Measurements from ENCODE around the gene NALCN.

The NALCN gene

DNA sequence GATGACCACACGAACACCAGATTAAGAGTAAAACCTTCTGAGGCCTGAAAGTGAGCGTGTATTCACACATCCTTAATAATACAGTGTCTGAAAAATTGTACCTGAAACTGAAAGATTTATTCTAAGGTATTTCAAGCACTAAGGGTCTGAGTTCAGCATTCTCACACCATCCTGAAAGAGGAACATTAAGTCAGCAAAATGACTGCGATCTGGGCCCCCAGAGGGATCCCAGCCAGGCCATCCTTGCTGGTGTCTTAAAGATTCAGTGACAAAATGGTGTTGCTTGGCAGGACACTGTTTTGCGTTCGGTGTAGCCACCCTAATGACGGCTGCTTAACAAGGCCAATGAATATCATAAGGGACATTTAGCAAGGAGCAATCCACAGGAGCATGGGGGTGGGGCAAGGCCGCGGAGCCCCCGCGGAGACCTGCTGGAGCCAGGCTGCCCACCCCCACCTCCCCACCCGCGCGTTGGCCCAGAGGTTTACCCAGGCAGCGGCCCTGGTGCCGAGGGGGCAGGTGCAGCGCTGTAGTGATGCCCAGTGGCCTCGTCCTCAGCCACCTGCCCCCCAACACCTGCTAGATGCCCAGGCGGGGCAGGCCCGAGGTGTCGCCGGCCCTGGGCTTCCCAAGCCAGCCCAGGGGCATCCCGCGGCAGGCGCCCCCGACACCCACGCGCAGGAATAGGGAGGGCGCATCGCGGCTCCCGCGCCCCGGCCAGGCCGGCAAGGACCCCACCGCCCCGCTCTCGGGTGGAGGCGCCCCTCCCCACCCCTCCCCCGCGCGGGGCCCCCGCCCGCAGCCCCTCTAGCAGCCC lies 742 bp downstream of the NALCN start:
- no peak for DNase-seq (ENCODE audit: low read depth)

DNA sequence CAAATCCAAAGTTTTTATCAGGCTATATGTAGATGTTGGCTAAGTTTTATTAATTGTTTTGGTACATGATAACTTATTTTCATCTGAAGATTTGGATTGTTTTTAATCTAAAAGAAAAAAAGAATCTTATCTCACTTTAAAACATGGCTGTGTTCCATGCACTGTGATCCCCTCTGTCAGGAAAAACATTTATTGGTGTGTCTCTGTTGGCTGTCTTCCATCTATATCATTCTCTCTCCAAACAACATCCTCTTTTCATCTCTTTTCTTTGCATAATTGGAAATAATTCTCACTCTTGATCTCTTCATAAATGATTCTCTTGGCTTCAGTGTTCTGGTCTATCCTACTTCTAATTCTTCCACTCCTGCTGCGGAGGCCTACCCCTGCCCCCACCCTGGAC lies 4.2 kb downstream of the NALCN start:
- DNase-seq (ENCODE audit: low read depth): no peak

DNA sequence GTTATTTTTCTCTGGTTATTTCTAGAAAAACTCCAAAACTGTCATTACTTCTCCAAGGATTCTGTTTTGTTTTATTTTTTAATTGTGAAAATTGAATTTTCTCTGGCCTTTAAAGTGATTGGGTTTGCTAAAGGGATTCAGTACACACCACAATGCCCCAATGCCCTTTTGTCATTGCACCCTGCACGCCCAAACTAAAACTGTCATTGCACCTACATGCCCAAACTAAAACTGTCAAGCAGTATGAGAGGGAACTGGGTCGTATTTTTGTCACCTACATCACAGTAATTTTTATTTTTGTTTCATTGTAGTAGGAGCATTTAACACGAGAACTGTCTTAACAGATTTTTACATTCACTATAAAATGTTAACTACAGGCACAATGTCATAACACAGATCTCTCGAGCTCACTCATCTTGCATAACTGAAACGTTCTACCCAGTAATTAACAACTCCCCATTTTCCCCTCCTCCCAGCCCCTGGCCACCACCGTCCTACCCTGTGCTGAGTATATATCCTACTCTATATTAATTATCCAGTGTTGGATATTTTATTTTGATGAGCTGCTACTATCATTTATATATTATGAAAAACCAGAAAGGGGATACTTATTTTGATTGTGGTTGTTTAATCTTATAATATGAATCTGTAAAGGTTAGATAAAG lies 7.2 kb downstream of the NALCN start:
- no peak for DNase-seq (ENCODE audit: low read depth)

DNA sequence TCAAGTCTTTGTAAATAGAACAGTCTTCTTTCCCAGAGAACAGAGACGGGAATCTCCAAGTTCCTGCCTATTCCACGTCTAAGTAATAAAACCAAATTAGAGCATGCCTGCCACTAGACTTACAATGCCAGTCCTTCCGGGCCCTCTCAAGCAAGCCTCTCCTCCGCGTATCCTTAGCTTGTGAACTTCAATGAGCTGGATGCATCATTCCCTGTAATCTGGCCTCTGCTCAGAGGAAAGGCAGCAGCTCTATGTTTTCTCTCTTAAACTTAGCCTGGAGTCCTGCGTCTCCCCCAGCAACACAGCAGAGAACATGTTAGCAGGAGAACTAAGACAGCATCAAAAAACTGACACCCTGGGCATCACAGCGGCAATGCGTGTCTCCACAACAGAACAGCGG lies 8.2 kb downstream of the NALCN start:
- no peak for DNase-seq (ENCODE audit: low read depth)

- no peak for DNase-seq (ENCODE audit: low read depth)
Observed at GRCh38 chr13:101406791-101407190, 9.5 kb downstream of the NALCN start.

DNA sequence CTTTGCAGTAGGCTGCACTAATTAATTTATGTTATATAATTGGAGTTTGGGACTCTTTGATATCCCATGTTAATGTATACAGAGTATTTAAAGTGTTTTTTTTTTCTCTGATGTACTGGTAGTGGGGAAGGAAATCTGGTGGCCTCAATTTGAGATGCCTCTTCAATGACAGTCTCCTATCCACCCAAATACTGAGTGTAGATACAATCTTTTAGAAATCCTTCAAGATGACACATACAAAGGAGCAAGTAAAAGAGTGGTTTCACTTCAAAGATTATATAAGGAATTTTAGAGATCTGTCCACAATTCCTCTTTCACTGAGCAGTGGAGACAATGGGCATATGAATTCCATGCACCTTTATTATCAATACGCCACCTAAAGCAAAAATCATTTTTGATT lies 15.1 kb downstream of the NALCN start:
- DNase-seq (ENCODE audit: low read depth): no peak

- no peak for DNase-seq (ENCODE audit: low read depth)
Observed at GRCh38 chr13:101399365-101399764, 16.9 kb downstream of the NALCN start.

- DNase-seq (ENCODE audit: low read depth): no peak
Observed at GRCh38 chr13:101398920-101399319, 17.4 kb downstream of the NALCN start.

GRCh38 chr13:101398191-101398590 lies 18.1 kb downstream of the NALCN start:
- DNase-seq (ENCODE audit: low read depth): no peak

GRCh38 chr13:101397742-101398141 lies 18.6 kb downstream of the NALCN start:
- no peak for DNase-seq (ENCODE audit: low read depth)

- no peak for DNase-seq (ENCODE audit: low read depth)
Observed at GRCh38 chr13:101394605-101395004, 21.7 kb downstream of the NALCN start.

DNA sequence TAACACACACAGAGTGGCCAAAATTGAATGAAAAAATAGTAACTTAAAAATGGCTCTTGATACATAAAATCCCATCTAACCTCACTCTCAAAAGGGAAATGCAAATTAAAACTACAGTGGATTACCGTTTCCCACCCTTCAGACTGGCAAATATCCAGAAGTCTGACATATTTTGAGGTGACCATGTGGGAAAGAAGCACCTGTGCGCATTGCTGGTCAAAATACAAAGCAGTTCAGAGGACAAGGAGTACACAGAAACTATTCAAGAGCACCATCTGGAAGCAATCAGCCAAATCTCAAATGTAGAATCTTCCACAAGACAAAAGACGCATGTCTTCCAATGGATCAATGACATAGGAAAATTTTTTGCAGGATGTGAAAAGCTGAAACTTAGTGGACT lies 23.2 kb downstream of the NALCN start:
- DNase-seq (ENCODE audit: low read depth): no peak

GRCh38 chr13:101390461-101390860 lies 25.8 kb downstream of the NALCN start:
- DNase-seq (ENCODE audit: low read depth): no peak

- DNase-seq (ENCODE audit: low read depth): no peak
Observed at GRCh38 chr13:101384929-101385328, 31.4 kb downstream of the NALCN start.

DNA sequence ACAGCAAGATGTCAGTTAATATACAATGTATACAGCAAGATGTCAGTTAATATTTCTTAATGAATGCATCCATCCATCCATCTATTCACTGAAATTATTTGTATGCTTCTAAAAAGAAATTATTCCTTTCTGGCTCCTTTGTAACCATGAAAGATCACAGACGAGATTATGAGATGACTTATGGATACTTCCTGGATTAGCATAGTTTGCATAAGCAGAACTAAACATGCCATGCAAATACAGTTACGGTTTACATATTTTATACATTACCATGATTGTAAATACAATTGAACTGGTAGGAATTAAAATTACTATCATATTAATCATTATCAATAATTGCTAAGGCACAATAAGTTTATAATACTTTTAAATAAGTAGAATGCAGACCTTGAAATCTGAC lies 32.7 kb downstream of the NALCN start:
- no peak for DNase-seq (ENCODE audit: low read depth)

- DNase-seq (ENCODE audit: low read depth): no peak
Observed at GRCh38 chr13:101382701-101383100, 33.6 kb downstream of the NALCN start.

GRCh38 chr13:101382086-101382485 lies 34.2 kb downstream of the NALCN start:
- DNase-seq (ENCODE audit: low read depth): no peak

DNA sequence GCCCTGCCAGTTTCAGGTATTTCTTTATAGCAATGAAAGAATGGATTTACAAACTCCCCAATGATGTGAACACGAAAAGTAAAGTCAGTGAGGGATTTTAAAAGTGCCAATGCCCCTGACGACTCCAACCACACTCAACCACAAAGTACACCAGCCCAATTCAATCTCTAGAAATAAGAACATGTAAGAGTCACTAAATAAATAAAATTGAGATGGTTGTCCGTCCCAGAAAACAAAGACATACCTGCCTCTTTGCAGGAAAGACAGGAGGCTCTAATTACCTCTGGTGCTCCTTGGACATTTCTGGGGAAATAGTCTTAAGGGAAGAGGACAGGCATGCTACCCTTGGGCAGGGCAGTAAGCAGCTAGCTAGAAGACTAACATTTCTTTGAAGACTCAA lies 55.8 kb downstream of the NALCN start:
- DNase-seq (ENCODE audit: low read depth): no peak

- DNase-seq (ENCODE audit: low read depth): no peak
Observed at GRCh38 chr13:101354895-101355294, 61.4 kb downstream of the NALCN start.

- no peak for DNase-seq (ENCODE audit: low read depth)
Observed at GRCh38 chr13:101346942-101347728, 69.2 kb downstream of the NALCN start.

- DNase-seq (ENCODE audit: low read depth): no peak
Observed at GRCh38 chr13:101346161-101346560, 70.1 kb downstream of the NALCN start.

- no peak for DNase-seq (ENCODE audit: low read depth)
Observed at GRCh38 chr13:101343128-101343787, 73.0 kb downstream of the NALCN start.

Measured in stimulated activated CD8-positive, alpha-beta memory T cell treated with anti-CD3 and anti-CD28 coated beads, Interleukin-12 subunit alpha, Interleukin-12 subunit beta, amount 100 ng/mL, for 4 hours (primary cell).